22Rv1 (cell line): ENCODE data around the gene SULT1A3.

Source experiments
- CTCF ChIP-seq: fragments of 450-650 bp; IDR thresholded peaks from 2 replicates; pipeline ENCODE4 v1.5.1; 2017; ENCODE audit warnings: mild to moderate bottlenecking
- ZFX ChIP-seq: fragments of 450-650 bp; IDR thresholded peaks from 2 replicates; pipeline ENCODE4 v1.6.1; 2017; ENCODE audit warnings: antibody characterized with exemption, borderline replicate concordance

GRCh38 chr16:30180741-30181140 lies 18.3 kb upstream of the SULT1A3 start:
- no peak for TF ChIP-seq CTCF
- TF ChIP-seq ZFX, result no peak
